Measurements from ENCODE around the gene C6orf118. TPM values are rescaled to one million over a fixed set of nuclear protein-coding genes. Genes with fewer than 3 reads are reported as not detected.
A peak's percentile ranks its signal among the peaks of the same experiment; 100 is the strongest.

C6orf118 gene
- total RNA-seq (not detected), polyA plus RNA-seq (not detected)
- long read RNA-seq, donor 1 = 0 reads
- long read RNA-seq, donor 2 = 0 reads
- long read RNA-seq, donor 3 = 0 reads
- long read RNA-seq, donor 4 = 0 reads

GRCh38 chr6:165308926-165309731 is at the start of gene C6orf118:
Gene C6orf118, minus strand, starts transcription at chr6:165309605. Its CDS starts 19 bp downstream, at chr6:165309586.
- Histone ChIP-seq H3K4me3 (ENCODE audit: low read length) (peak within 1 kb of the TSS; percentile 47), H3K27ac (ENCODE audit: low read length) (no peak within 1 kb of the TSS), H3K9me3 (ENCODE audit: control insufficient read depth, low read length) (no peaks in the 10 kb centered on the region), H3K4me1 (ENCODE audit: control insufficient read depth, insufficient read depth, low read length) (no peaks in the 10 kb centered on the region), H3K27me3 (ENCODE audit: control insufficient read depth, insufficient read depth) (no peaks in the 10 kb centered on the region)
- intact Hi-C loops (cut with DNase I) = no loop called here
- DNase-seq = peak; percentile 61 to 84 (median 75)
- ATAC-seq = peak; percentile 89 to 94
- 7% methylated on average over 35 of the region's 35 CpGs for WGBS

- intact Hi-C loops (cut with DNase I) = no loop called here
- WGBS = 88% methylated on average over 4 of the region's 4 CpGs
Observed at GRCh38 chr6:165345700-165346099, 36.3 kb upstream of the C6orf118 start.

GRCh38 chr6:165340532-165340931 is 31.1 kb upstream of the C6orf118 start:
- WGBS = 83% methylated on average over 5 of the region's 5 CpGs
- no peak for DNase-seq
- intact Hi-C loops (cut with DNase I) = no loop called here

More at GRCh38 chr6:165345700-165346099, 36.3 kb upstream of the C6orf118 start:
- Histone ChIP-seq H3K27ac (ENCODE audit: low read length) (no peak overlapping the region), H3K4me1 (ENCODE audit: control insufficient read depth, insufficient read depth, low read length) (no peaks in the 10 kb centered on the region), H3K4me3 (ENCODE audit: low read length) (no peak overlapping the region), H3K27me3 (ENCODE audit: control insufficient read depth, insufficient read depth) (no peaks in the 10 kb centered on the region), H3K9me3 (ENCODE audit: control insufficient read depth, low read length) (no peaks in the 10 kb centered on the region)
- ATAC-seq (no peak), DNase-seq (no peak)

GRCh38 chr6:165325609-165326008 is 16.2 kb upstream of the C6orf118 start:
- no peak overlapping the region for H3K27ac ChIP-seq (ENCODE audit: low read length)
- intact Hi-C loops (cut with DNase I) = no loop called here
- WGBS = 80% methylated on average over 7 of the region's 7 CpGs
- DNase-seq (no peak), ATAC-seq (no peak)
- H3K9me3 ChIP-seq (ENCODE audit: control insufficient read depth, low read length) = peaks cover 2% of the 10 kb centered on the region
- H3K4me3 ChIP-seq (ENCODE audit: low read length) = no peak overlapping the region
- H3K27me3 ChIP-seq (ENCODE audit: control insufficient read depth, insufficient read depth) = no peaks in the 10 kb centered on the region
- no peaks in the 10 kb centered on the region for H3K4me1 ChIP-seq (ENCODE audit: control insufficient read depth, insufficient read depth, low read length)

More at GRCh38 chr6:165340532-165340931, 31.1 kb upstream of the C6orf118 start:
- Histone ChIP-seq H3K4me3 (ENCODE audit: low read length) (no peak overlapping the region), H3K9me3 (ENCODE audit: control insufficient read depth, low read length) (no peaks in the 10 kb centered on the region), H3K4me1 (ENCODE audit: control insufficient read depth, insufficient read depth, low read length) (no peaks in the 10 kb centered on the region), H3K27ac (ENCODE audit: low read length) (no peak overlapping the region), H3K27me3 (ENCODE audit: control insufficient read depth, insufficient read depth) (no peaks in the 10 kb centered on the region)
- ATAC-seq = no peak

GRCh38 chr6:165321555-165322145 is 12.2 kb upstream of the C6orf118 start:
- no peak for ATAC-seq

GRCh38 chr6:165321150-165321549 is 11.7 kb upstream of the C6orf118 start:
- DNase-seq = no peak
- 75% methylated on average over 3 of the region's 3 CpGs for WGBS
- no peaks in the 10 kb centered on the region for H3K4me1 ChIP-seq (ENCODE audit: control insufficient read depth, insufficient read depth, low read length)
- ATAC-seq = no peak
- no peak overlapping the region for H3K27ac ChIP-seq (ENCODE audit: low read length)
- intact Hi-C loops (cut with DNase I) = no loop called here
- H3K4me3 ChIP-seq (ENCODE audit: low read length) = no peak overlapping the region
- no peaks in the 10 kb centered on the region for H3K27me3 ChIP-seq (ENCODE audit: control insufficient read depth, insufficient read depth)
- H3K9me3 ChIP-seq (ENCODE audit: control insufficient read depth, low read length) = peaks cover 2% of the 10 kb centered on the region

More at GRCh38 chr6:165321555-165322145, 12.2 kb upstream of the C6orf118 start:
- no peak for DNase-seq
- peaks cover 2% of the 10 kb centered on the region for H3K9me3 ChIP-seq (ENCODE audit: control insufficient read depth, low read length)
- no peaks in the 10 kb centered on the region for H3K27me3 ChIP-seq (ENCODE audit: control insufficient read depth, insufficient read depth)
- H3K4me3 ChIP-seq (ENCODE audit: low read length) = no peak overlapping the region
- no peaks in the 10 kb centered on the region for H3K4me1 ChIP-seq (ENCODE audit: control insufficient read depth, insufficient read depth, low read length)
- no peak overlapping the region for H3K27ac ChIP-seq (ENCODE audit: low read length)
- intact Hi-C loops (cut with DNase I) = no loop called here
- 97% methylated on average over 1 of the region's 1 CpG for WGBS

- DNase-seq (no peak), ATAC-seq (no peak)
- Histone ChIP-seq H3K9me3 (ENCODE audit: control insufficient read depth, low read length) (peaks cover 2% of the 10 kb centered on the region), H3K4me3 (ENCODE audit: low read length) (no peak overlapping the region), H3K27me3 (ENCODE audit: control insufficient read depth, insufficient read depth) (no peaks in the 10 kb centered on the region), H3K27ac (ENCODE audit: low read length) (no peak overlapping the region), H3K4me1 (ENCODE audit: control insufficient read depth, insufficient read depth, low read length) (no peaks in the 10 kb centered on the region)
- 86% methylated on average over 14 of the region's 14 CpGs for WGBS
- intact Hi-C loops (cut with DNase I) = no loop called here
Observed at GRCh38 chr6:165317723-165318122, 8.3 kb upstream of the C6orf118 start.

GRCh38 chr6:165306955-165307354 is 2.5 kb downstream of the C6orf118 start:
- no peak for ATAC-seq
- DNase-seq = no peak
- intact Hi-C loops (cut with DNase I) = no loop called here
- Histone ChIP-seq H3K4me3 (ENCODE audit: low read length) (no peak overlapping the region), H3K27ac (ENCODE audit: low read length) (no peak overlapping the region), H3K9me3 (ENCODE audit: control insufficient read depth, low read length) (no peaks in the 10 kb centered on the region), H3K4me1 (ENCODE audit: control insufficient read depth, insufficient read depth, low read length) (no peaks in the 10 kb centered on the region), H3K27me3 (ENCODE audit: control insufficient read depth, insufficient read depth) (no peaks in the 10 kb centered on the region)
- WGBS = 66% methylated on average over 3 of the region's 3 CpGs

- H3K9me3 ChIP-seq (ENCODE audit: control insufficient read depth, low read length) = no peaks in the 10 kb centered on the region
- intact Hi-C loops (cut with DNase I) = no loop called here
- ATAC-seq (peak in 1 of 2 donors; percentile 18), DNase-seq (no peak)
- no peak overlapping the region for H3K27ac ChIP-seq (ENCODE audit: low read length)
- H3K27me3 ChIP-seq (ENCODE audit: control insufficient read depth, insufficient read depth) = no peaks in the 10 kb centered on the region
- 93% methylated on average over 38 of the region's 38 CpGs for WGBS
- no peak overlapping the region for H3K4me3 ChIP-seq (ENCODE audit: low read length)
- H3K4me1 ChIP-seq (ENCODE audit: control insufficient read depth, insufficient read depth, low read length) = no peaks in the 10 kb centered on the region
Observed at GRCh38 chr6:165301372-165302246, 7.8 kb downstream of the C6orf118 start.

GRCh38 chr6:165300422-165300936 is 8.9 kb downstream of the C6orf118 start:
- H3K4me3 ChIP-seq (ENCODE audit: low read length) = no peak overlapping the region
- intact Hi-C loops (cut with DNase I) = no loop called here
- ATAC-seq = no peak
- no peaks in the 10 kb centered on the region for H3K27me3 ChIP-seq (ENCODE audit: control insufficient read depth, insufficient read depth)
- WGBS = 74% methylated on average over 13 of the region's 13 CpGs
- H3K4me1 ChIP-seq (ENCODE audit: control insufficient read depth, insufficient read depth, low read length) = no peaks in the 10 kb centered on the region
- no peak overlapping the region for H3K27ac ChIP-seq (ENCODE audit: low read length)
- H3K9me3 ChIP-seq (ENCODE audit: control insufficient read depth, low read length) = no peaks in the 10 kb centered on the region
- no peak for DNase-seq

Data from right cardiac atrium (tissue), 5 donors.